HepG2 (cell line): Measurements from ENCODE around the gene RBM12. TPM values are rescaled to one million over a fixed set of nuclear protein-coding genes. Genes with fewer than 3 reads are reported as not detected.

Source experiments
- ATF7-NPFF ChIP-seq: sonication (generic); formaldehyde crosslinking; IDR thresholded peaks from 2 replicates; pipeline ENCODE4 v1.8.1; 2023; ENCODE audit warnings: mild to moderate bottlenecking, low read depth, missing genetic modification reagents, moderate library complexity
- GTF2F1 ChIP-seq: fragments of 150-350 bp; IDR thresholded peaks from 2 replicates; pipeline ENCODE4 v1.6.1; 2014; ENCODE audit warnings: low read length
- HOXA3 ChIP-seq: sonication (generic); formaldehyde crosslinking; IDR thresholded peaks from 2 replicates; pipeline ENCODE4 v1.5.0; 2020; ENCODE audit warnings: missing genetic modification reagents
- MBD4 ChIP-seq: IDR thresholded peaks from 2 replicates; pipeline ENCODE4 v1.6.1; 2012; ENCODE audit warnings: low read length, inconsistent platforms, borderline replicate concordance
- NFE2L2 ChIP-seq: fragments of 150-350 bp; IDR thresholded peaks from 2 replicates; pipeline ENCODE4 v1.6.1; 2014; ENCODE audit warnings: low read length
- SIX1 ChIP-seq: sonication (generic); formaldehyde crosslinking; IDR thresholded peaks from 2 replicates; pipeline ENCODE4 v1.4.0; 2020; ENCODE audit warnings: missing genetic modification reagents, borderline replicate concordance
- SMAD9 ChIP-seq: sonication (generic); formaldehyde crosslinking; IDR thresholded peaks from 2 replicates; pipeline ENCODE4 v1.5.1; 2020; ENCODE audit warnings: mild to moderate bottlenecking, missing genetic modification reagents
- SMC3 ChIP-seq: IDR thresholded peaks from 2 replicates; pipeline ENCODE4 v1.6.1; 2011; ENCODE audit warnings: low read length, improper control_type of control experiment
- TCF7L2 ChIP-seq: IDR thresholded peaks from 2 replicates; pipeline ENCODE4 v1.6.1; 2011; ENCODE audit warnings: mild to moderate bottlenecking, low read depth, low read length, moderate library complexity
- ZBTB7B ChIP-seq: sonication (generic); formaldehyde crosslinking; IDR thresholded peaks from 2 replicates; pipeline ENCODE4 v1.4.0; 2020; ENCODE audit warnings: missing genetic modification reagents
- ZNF205 ChIP-seq: IDR thresholded peaks from 2 replicates; pipeline ENCODE4 v1.6.1; 2018; ENCODE audit warnings: missing biosample characterization, missing genetic modification reagents
- ZNF44 ChIP-seq: sonication (generic); formaldehyde crosslinking; IDR thresholded peaks from 2 replicates; pipeline ENCODE4 v1.5.1; 2020; ENCODE audit warnings: mild to moderate bottlenecking, missing genetic modification reagents
- polyA plus RNA-seq, 8 experiments: library from polyadenylated mRNA; depleted of rRNA in 3 of 8; stranded (reverse) in 7 of 8; unstranded in 1 of 8; fragments of >200 nt; fragmentation: Illumina TruSeq in 4 of 8; extraction: Trizol in 4 of 8; gene quantifications; 2 replicates each; pipeline versions ENCODE4 v1.2.1 to v1.2.3, GENCODE V29; 2011 to 2016; ENCODE audit warnings: low read depth in 4 of 8, missing spikeins in 1 of 8, mixed read lengths in 1 of 8; ENCODE audit not compliant: insufficient read depth in 1 of 8
- total RNA-seq, 5 experiments: library from RNA; depleted of rRNA; stranded (reverse); fragments of >200 nt; fragmentation: Illumina TruSeq; extraction: Trizol; gene quantifications; 2 replicates each; pipeline ENCODE4 v1.2.3, GENCODE V29; 2016; ENCODE audit warnings: low read depth in 1 of 5
- TF ChIP-seq, protein P1 (sequence below): sonication (generic); formaldehyde crosslinking; IDR thresholded peaks from 2 replicates; pipeline ENCODE4 v1.4.0; 2020; ENCODE audit warnings: mild to moderate bottlenecking, missing genetic modification reagents, borderline replicate concordance

RBM12 gene
- total and polyA plus RNA-seq, 2 of the 13 experiments (the other 11 are each of a cell fraction or from before 2014, with no cell fraction given): 97.9 to 104 TPM

DNA sequence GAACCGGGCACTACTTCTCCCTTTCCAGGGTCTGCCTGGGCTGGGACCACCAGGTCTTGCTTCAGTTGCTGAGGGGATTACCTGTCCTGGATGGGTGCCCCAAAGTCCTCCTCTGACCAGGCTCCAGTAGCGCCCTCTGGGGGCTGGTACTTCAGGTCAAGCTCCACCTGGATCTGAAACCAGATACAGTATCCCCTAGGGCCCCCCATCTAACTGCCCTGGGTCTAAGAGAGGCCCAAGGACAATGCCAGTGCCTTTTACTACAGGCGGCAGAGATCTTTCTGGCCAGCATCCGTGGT, 60.3 kb downstream of the RBM12 start (continued):
- TF ChIP-seq, protein P1, sequence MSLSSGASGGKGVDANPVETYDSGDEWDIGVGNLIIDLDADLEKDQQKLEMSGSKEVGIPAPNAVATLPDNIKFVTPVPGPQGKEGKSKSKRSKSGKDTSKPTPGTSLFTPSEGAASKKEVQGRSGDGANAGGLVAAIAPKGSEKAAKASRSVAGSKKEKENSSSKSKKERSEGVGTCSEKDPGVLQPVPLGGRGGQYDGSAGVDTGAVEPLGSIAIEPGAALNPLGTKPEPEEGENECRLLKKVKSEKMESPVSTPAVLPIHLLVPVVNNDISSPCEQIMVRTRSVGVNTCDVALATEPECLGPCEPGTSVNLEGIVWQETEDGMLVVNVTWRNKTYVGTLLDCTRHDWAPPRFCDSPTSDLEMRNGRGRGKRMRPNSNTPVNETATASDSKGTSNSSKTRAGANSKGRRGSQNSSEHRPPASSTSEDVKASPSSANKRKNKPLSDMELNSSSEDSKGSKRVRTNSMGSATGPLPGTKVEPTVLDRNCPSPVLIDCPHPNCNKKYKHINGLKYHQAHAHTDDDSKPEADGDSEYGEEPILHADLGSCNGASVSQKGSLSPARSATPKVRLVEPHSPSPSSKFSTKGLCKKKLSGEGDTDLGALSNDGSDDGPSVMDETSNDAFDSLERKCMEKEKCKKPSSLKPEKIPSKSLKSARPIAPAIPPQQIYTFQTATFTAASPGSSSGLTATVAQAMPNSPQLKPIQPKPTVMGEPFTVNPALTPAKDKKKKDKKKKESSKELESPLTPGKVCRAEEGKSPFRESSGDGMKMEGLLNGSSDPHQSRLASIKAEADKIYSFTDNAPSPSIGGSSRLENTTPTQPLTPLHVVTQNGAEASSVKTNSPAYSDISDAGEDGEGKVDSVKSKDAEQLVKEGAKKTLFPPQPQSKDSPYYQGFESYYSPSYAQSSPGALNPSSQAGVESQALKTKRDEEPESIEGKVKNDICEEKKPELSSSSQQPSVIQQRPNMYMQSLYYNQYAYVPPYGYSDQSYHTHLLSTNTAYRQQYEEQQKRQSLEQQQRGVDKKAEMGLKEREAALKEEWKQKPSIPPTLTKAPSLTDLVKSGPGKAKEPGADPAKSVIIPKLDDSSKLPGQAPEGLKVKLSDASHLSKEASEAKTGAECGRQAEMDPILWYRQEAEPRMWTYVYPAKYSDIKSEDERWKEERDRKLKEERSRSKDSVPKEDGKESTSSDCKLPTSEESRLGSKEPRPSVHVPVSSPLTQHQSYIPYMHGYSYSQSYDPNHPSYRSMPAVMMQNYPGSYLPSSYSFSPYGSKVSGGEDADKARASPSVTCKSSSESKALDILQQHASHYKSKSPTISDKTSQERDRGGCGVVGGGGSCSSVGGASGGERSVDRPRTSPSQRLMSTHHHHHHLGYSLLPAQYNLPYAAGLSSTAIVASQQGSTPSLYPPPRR (CRISPR knock-in tag): no peak
- TF ChIP-seq ZNF205 (CRISPR knock-in tag): no peak
- peak; percentile 69; the same call in 1 of the 2 replicates for TF ChIP-seq SIX1 (CRISPR knock-in tag)
- peak; percentile 55 for TF ChIP-seq SMC3
- no peak for TF ChIP-seq MBD4
- TF ChIP-seq ATF7-NPFF (CRISPR knock-in tag): 0 out of 2 replicates have a peak, but pooled peaks have one; percentile 25
- no peak for TF ChIP-seq ZNF44 (CRISPR knock-in tag)
- no peak for TF ChIP-seq NFE2L2
- no peak for TF ChIP-seq TCF7L2
- TF ChIP-seq GTF2F1: no peak
- peak; percentile 26; the same call in 1 of the 2 replicates for TF ChIP-seq ZBTB7B (CRISPR knock-in tag)
- TF ChIP-seq SMAD9 (CRISPR knock-in tag): no peak
- TF ChIP-seq HOXA3 (CRISPR knock-in tag): no peak
- TF ChIP-seq, all 625 proteins: peak for 22
